Gastroesophageal sphincter (tissue), 4 donors: ENCODE data around the gene DUSP14. TPM values are rescaled to one million over a fixed set of nuclear protein-coding genes. Genes with fewer than 3 reads are reported as not detected.

Experiments
- ATAC-seq: fragments of 150-250 bp; one replicate; pipeline ENCODE4 v1.9.1; 2016; ENCODE audit warnings: mild to moderate bottlenecking, moderate library complexity
- H3K27ac ChIP-seq, 4 donors: fragments of 200-600 bp; sonication (generic) in 3 of 4; 1 replicate in 3 of 4; 2 replicates in 1 of 4; pipeline ENCODE4 v1.5.1; 2016 to 2019
- H3K27me3 ChIP-seq: fragments of 200-600 bp; sonication (generic); one replicate; pipeline ENCODE4 v1.5.1; 2019
- H3K36me3 ChIP-seq, 2 donors: fragments of 200-600 bp; sonication (generic); one replicate each; pipeline ENCODE4 v1.5.1; 2019; ENCODE audit warnings: control low read depth in 1 of 2
- H3K4me1 ChIP-seq, 3 donors: fragments of 200-600 bp; sonication (generic); 1 replicate in 2 of 3; 2 replicates in 1 of 3; pipeline ENCODE4 v1.5.1; 2016 to 2019; ENCODE audit warnings: control low read depth in 2 of 3
- H3K4me3 ChIP-seq, 2 donors: fragments of 200-600 bp; sonication (generic); one replicate each; pipeline ENCODE4 v1.5.1; 2019; ENCODE audit warnings: mild to moderate bottlenecking in 1 of 2, moderate library complexity in 1 of 2
- H3K9me3 ChIP-seq, 3 donors: fragments of 200-600 bp; sonication (generic); one replicate each; pipeline ENCODE4 v1.5.1; 2017 to 2019; ENCODE audit warnings: control low read depth in 2 of 3
- EP300 ChIP-seq: sonication (generic); formaldehyde crosslinking; IDR thresholded peaks from one replicate; pipeline ENCODE4 v1.6.1; 2017; ENCODE audit warnings: antibody characterized with exemption, mild to moderate bottlenecking
- POLR2A ChIP-seq, 2 donors: fragments of 450-650 bp; IDR thresholded peaks; one replicate each; pipeline ENCODE4 v1.6.1; 2017; ENCODE audit warnings: antibody characterized with exemption in 2 of 2, mild to moderate bottlenecking in 2 of 2, moderate library complexity in 1 of 2
- POLR2AphosphoS5 ChIP-seq: sonication (generic); formaldehyde crosslinking; IDR thresholded peaks from one replicate; pipeline ENCODE4 v1.6.1; 2017; ENCODE audit warnings: antibody characterized with exemption
- WGBS, 2 donors: methylation state at CpG; one replicate each; pipeline ENCODE4 v1.1.5; 2018; ENCODE audit warnings: low coverage in 1 of 2; 5-methylcytosine and 5-hydroxymethylcytosine counted together
- total RNA-seq, 4 donors: library from RNA; depleted of rRNA; stranded (reverse); fragments of >200 nt; gene quantifications; one replicate each; pipeline ENCODE4 v1.1.0, GENCODE V29; 2016
- TF ChIP-seq, protein P1 (sequence below), 4 experiments: fragments of 200-600 bp in 2 of 4; fragments of 450-650 bp in 2 of 4; sonication (generic) in 1 of 4; IDR thresholded peaks; one replicate each; pipeline ENCODE4 v1.5.1; 2017 to 2019; ENCODE audit warnings: antibody characterized with exemption in 4 of 4, mild to moderate bottlenecking in 2 of 4, moderate library complexity in 2 of 4

Gene DUSP14
- total RNA-seq, 4 donors from 2014 or later = 11.8 to 46.0 (median 28.2) TPM

DNA sequence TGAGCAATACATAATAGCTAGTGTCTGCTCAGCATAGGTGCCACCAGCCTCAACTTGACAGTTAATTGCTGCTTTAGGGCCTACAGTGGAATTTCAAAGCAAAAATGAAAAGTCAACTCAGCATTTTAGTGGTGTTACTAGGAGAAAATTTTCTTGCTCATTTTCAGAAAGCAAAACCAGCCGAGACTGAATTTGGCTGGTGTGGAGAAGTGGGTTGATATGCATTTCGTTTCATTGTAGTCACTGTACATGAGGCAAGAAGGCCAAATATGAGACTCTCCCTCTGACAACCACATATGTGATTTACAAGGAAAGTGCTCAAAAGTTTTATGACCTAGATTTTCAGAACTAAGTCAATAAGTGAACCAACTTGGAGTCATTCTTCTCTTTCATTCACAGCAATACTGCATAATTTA lies 54.0 kb downstream of the DUSP14 start:
- Histone ChIP-seq H3K27ac (no peak overlapping the region), H3K4me3 (no peak overlapping the region), H3K4me1 (peaks cover 0 to 31% (median 2%) of the 10 kb centered on the region in 3 donors), H3K36me3 (peaks cover 0 to 54% of the 10 kb centered on the region in 2 donors), H3K27me3 (no peaks in the 10 kb centered on the region), H3K9me3 (no peaks in the 10 kb centered on the region)
- ATAC-seq = no peak
- WGBS, 2 donors = 69 to 82% methylated on average over 2 of the region's 2 CpGs
- no peak for TF ChIP-seq POLR2A (IDR thresholded peaks at IDR 0.05)
- TF ChIP-seq, protein P1, sequence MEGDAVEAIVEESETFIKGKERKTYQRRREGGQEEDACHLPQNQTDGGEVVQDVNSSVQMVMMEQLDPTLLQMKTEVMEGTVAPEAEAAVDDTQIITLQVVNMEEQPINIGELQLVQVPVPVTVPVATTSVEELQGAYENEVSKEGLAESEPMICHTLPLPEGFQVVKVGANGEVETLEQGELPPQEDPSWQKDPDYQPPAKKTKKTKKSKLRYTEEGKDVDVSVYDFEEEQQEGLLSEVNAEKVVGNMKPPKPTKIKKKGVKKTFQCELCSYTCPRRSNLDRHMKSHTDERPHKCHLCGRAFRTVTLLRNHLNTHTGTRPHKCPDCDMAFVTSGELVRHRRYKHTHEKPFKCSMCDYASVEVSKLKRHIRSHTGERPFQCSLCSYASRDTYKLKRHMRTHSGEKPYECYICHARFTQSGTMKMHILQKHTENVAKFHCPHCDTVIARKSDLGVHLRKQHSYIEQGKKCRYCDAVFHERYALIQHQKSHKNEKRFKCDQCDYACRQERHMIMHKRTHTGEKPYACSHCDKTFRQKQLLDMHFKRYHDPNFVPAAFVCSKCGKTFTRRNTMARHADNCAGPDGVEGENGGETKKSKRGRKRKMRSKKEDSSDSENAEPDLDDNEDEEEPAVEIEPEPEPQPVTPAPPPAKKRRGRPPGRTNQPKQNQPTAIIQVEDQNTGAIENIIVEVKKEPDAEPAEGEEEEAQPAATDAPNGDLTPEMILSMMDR (IDR thresholded peaks at IDR 0.05) = no peak

DNA sequence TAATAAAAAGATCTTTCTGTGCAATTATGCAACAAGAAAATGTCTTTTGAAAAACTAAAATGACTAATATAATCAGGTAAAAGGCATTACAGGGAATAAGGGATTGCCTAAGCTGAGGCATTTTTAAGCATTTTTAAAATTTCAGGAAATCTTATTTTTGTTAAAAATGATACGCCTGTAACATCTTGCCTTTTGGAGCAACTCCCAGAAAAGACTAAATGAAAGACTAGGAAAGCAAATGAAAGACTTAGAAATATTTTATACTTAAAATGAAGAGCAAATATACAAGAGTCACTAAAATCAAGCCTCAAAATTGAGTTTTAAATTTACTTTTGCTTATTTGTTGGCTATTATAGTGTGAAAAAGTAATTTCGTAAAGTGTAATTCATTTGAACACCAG lies 55.8 kb downstream of the DUSP14 start:
- Histone ChIP-seq H3K27me3 (no peaks in the 10 kb centered on the region), H3K4me3 (no peak overlapping the region), H3K9me3 (no peaks in the 10 kb centered on the region), H3K36me3 (peaks cover 0 to 36% of the 10 kb centered on the region in 2 donors), H3K4me1 (peaks cover 0 to 38% (median 2%) of the 10 kb centered on the region in 3 donors), H3K27ac (no peak overlapping the region)
- no peak for ATAC-seq
- 76 to 82% methylated on average over 2 of the region's 2 CpGs for WGBS, 2 donors
- TF ChIP-seq POLR2A (IDR thresholded peaks at IDR 0.05) = no peak
- TF ChIP-seq EP300 = no peak
- TF ChIP-seq POLR2AphosphoS5 = no peak
- TF ChIP-seq, protein P1 (IDR thresholded peaks at IDR 0.05) = no peak

DNA sequence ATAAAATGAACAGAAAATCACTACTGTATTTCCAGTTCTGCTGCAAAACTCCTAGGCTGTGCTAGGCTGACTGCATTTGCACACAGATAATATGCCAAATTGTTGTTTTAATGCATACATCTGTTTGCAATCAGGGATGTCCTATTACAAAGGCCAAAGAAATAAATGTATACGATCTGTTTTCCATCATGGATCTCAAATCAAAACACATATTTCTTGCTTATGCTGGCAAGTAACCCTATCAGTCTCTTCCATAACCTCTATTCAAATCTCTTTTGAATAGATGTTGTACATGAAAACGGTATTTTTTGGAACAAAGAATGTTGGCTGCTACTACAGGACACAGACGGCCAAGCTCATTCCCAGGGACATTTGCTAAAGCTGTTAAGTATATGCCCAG lies 56.6 kb downstream of the DUSP14 start:
- no peak for ATAC-seq
- Histone ChIP-seq H3K27ac (no peak overlapping the region), H3K4me3 (no peak overlapping the region), H3K4me1 (peaks cover 0 to 43% (median 2%) of the 10 kb centered on the region in 3 donors), H3K9me3 (no peaks in the 10 kb centered on the region), H3K27me3 (no peaks in the 10 kb centered on the region), H3K36me3 (peaks cover 0 to 28% of the 10 kb centered on the region in 2 donors)
- TF ChIP-seq EP300 (no peak), POLR2AphosphoS5 (no peak), POLR2A (IDR thresholded peaks at IDR 0.05) (no peak)
- TF ChIP-seq, protein P1 (IDR thresholded peaks at IDR 0.05) = no peak
- 35 to 44% methylated on average over 3 of the region's 3 CpGs for WGBS, 2 donors

DNA sequence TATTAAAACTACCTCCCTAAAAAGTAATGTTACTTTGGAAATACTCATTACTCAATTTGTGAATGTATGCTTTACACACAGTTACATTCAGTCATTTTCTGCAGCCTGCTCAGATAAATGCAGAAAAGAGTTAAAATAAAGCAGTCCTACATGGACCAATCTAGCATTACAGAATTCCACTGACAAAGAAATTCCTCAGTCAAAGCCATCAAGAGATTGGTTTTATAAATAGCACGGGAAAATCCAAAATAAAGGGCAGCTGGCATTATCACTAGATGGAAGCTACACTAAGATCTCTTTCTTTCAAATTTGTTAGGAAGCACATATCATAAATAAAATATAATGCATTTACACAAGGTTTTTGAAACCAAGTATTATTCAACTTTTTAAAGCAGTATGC lies 58.3 kb downstream of the DUSP14 start:
- H3K4me1 ChIP-seq = peaks cover 0 to 50% (median 2%) of the 10 kb centered on the region in 3 donors
- no peaks in the 10 kb centered on the region for H3K9me3 ChIP-seq
- TF ChIP-seq EP300 (no peak), POLR2AphosphoS5 (no peak), POLR2A (IDR thresholded peaks at IDR 0.05) (no peak)
- TF ChIP-seq, protein P1 (IDR thresholded peaks at IDR 0.05) = no peak
- no peak for ATAC-seq
- H3K27ac ChIP-seq = no peak overlapping the region
- H3K4me3 ChIP-seq = no peak overlapping the region
- WGBS, 2 donors = 13% methylated on average over 1 of the region's 1 CpG
- H3K27me3 ChIP-seq = no peaks in the 10 kb centered on the region
- peaks cover 0 to 26% of the 10 kb centered on the region in 2 donors for H3K36me3 ChIP-seq

DNA sequence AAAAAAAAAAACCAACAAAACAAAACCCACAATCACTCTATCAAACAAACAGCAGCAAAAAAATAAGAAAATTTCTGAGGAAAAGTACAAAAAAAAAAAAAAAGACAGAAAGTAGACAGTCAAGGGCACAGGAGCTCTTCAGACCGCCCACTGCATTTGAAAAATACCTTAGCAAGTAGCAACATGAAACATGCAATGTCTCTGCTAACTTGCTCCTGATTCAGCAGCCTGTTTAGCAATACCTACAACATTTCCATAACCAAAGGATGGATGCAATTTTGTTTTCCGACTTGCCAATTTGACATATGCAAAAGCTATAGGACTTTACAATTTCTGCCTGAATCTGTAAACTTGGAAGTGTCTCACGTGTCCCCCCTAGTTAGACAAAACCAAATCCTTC lies 62.1 kb downstream of the DUSP14 start:
- no peak for ATAC-seq
- Histone ChIP-seq H3K36me3 (peaks cover 0 to 41% of the 10 kb centered on the region in 2 donors), H3K27me3 (no peaks in the 10 kb centered on the region), H3K4me1 (peaks cover 0 to 37% (median 2%) of the 10 kb centered on the region in 3 donors), H3K9me3 (no peaks in the 10 kb centered on the region), H3K27ac (no peak overlapping the region), H3K4me3 (no peak overlapping the region)
- WGBS, 2 donors = 83 to 94% methylated on average over 3 of the region's 3 CpGs
- TF ChIP-seq, protein P1 (IDR thresholded peaks at IDR 0.05) = no peak
- TF ChIP-seq POLR2AphosphoS5 = no peak
- no peak for TF ChIP-seq EP300
- TF ChIP-seq POLR2A (IDR thresholded peaks at IDR 0.05) = no peak
